Activated gamma-delta T cell treated with anti-CD3 and anti-CD28 coated beads, Interleukin-2, amount 50 U/mL, for 16 hours (primary cell): ENCODE results near the gene SETDB1.

Source experiments
- DNase-seq: peaks from one replicate; pipeline ENCODE4 v3.0.0-alpha.2; 2020; ENCODE audit warnings: low read depth

Gene SETDB1

GRCh38 chr1:151005729-151006319 lies 79.7 kb downstream of the SETDB1 start:
- DNase-seq = no peak

GRCh38 chr1:151006327-151007052 lies 80.3 kb downstream of the SETDB1 start, which contains the start of gene MINDY1:
Gene MINDY1 (minus strand): TSS chr1:151006902. CDS start chr1:151002617, 4,285 bp downstream.
- no peak for DNase-seq

- no peak for DNase-seq
Observed at GRCh38 chr1:151007853-151008243, 81.7 kb downstream of the SETDB1 start.

- peak; percentile 92 for DNase-seq
Observed at GRCh38 chr1:151008244-151009205, 82.4 kb downstream of the SETDB1 start, which contains the start of gene PRUNE1. Gene PRUNE1 (plus strand): TSS chr1:151008449. CDS start chr1:151008633, 184 bp downstream.

- DNase-seq = no peak
Observed at GRCh38 chr1:151009206-151009587, 83.0 kb downstream of the SETDB1 start.

GRCh38 chr1:151009674-151010345 lies 83.6 kb downstream of the SETDB1 start:
- DNase-seq = no peak

- no peak for DNase-seq
Observed at GRCh38 chr1:151010346-151010726, 84.2 kb downstream of the SETDB1 start.

GRCh38 chr1:151011154-151011850 lies 85.1 kb downstream of the SETDB1 start:
- DNase-seq = no peak

- DNase-seq = no peak
Observed at GRCh38 chr1:151012684-151013471, 86.7 kb downstream of the SETDB1 start.

- DNase-seq = no peak
Observed at GRCh38 chr1:151013518-151013917, 87.4 kb downstream of the SETDB1 start.
